ENCODE data around the gene UBE2QL1.

UBE2QL1 gene

DNA sequence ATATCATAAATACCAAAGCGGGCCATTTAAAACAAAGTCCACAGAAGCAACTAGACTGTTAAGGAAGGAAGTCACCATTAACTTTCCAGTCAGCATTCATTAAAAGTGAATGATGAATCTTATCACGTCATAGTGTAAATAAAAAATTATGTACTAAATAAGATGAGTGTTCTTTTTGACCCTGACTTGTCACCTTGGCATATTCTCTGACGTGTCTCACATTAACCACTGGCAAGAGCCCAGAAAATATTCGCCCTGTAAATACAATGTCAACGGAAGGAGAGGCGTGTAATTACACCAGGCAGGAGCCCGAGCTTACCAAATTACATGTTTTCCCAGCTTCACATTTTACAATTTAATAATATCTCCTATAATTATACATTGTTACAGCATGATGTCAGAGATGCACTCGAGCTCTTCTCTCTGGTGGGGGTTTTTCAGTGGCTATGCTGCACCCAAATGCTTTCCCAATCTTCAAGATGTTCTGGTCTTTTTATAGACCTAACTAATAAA lies 29.3 kb upstream of the UBE2QL1 start:
- H3K27me3 ChIP-seq (replicated peaks; ENCODE audit: control insufficient read depth, insufficient read depth, low read length), result no peaks in the 10 kb centered on the region; the same call in 1 of the 2 replicates

GRCh38 chr5:6423327-6424109 lies 25.1 kb upstream of the UBE2QL1 start:
- no peak for DNase-seq (ENCODE audit: extremely low read depth, insufficient read length)
- H3K36me3 ChIP-seq (ENCODE audit: control insufficient read depth, insufficient read depth, low read length), result no peaks in the 10 kb centered on the region
- H3K4me3 ChIP-seq (replicated peaks; ENCODE audit: low read depth, low read length), result no peak overlapping the region
- H3K27me3 ChIP-seq (replicated peaks; ENCODE audit: control insufficient read depth, insufficient read depth, low read length), result no peaks in the 10 kb centered on the region; the same call in 1 of the 2 replicates
- TF ChIP-seq, protein P1, sequence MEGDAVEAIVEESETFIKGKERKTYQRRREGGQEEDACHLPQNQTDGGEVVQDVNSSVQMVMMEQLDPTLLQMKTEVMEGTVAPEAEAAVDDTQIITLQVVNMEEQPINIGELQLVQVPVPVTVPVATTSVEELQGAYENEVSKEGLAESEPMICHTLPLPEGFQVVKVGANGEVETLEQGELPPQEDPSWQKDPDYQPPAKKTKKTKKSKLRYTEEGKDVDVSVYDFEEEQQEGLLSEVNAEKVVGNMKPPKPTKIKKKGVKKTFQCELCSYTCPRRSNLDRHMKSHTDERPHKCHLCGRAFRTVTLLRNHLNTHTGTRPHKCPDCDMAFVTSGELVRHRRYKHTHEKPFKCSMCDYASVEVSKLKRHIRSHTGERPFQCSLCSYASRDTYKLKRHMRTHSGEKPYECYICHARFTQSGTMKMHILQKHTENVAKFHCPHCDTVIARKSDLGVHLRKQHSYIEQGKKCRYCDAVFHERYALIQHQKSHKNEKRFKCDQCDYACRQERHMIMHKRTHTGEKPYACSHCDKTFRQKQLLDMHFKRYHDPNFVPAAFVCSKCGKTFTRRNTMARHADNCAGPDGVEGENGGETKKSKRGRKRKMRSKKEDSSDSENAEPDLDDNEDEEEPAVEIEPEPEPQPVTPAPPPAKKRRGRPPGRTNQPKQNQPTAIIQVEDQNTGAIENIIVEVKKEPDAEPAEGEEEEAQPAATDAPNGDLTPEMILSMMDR (IDR thresholded peaks at IDR 0.05; ENCODE audit: insufficient read depth, low read length, poor library complexity, severe bottlenecking), result no peak

More for the DNA sequence above, 29.3 kb upstream of the UBE2QL1 start:
- TF ChIP-seq, protein P1 (IDR thresholded peaks at IDR 0.05; ENCODE audit: insufficient read depth, low read length, poor library complexity, severe bottlenecking), result no peak
- no peak for DNase-seq (ENCODE audit: extremely low read depth, insufficient read length)
- Histone ChIP-seq H3K4me3 (replicated peaks; ENCODE audit: low read depth, low read length) (no peak overlapping the region), H3K36me3 (ENCODE audit: control insufficient read depth, insufficient read depth, low read length) (no peaks in the 10 kb centered on the region)

DNA sequence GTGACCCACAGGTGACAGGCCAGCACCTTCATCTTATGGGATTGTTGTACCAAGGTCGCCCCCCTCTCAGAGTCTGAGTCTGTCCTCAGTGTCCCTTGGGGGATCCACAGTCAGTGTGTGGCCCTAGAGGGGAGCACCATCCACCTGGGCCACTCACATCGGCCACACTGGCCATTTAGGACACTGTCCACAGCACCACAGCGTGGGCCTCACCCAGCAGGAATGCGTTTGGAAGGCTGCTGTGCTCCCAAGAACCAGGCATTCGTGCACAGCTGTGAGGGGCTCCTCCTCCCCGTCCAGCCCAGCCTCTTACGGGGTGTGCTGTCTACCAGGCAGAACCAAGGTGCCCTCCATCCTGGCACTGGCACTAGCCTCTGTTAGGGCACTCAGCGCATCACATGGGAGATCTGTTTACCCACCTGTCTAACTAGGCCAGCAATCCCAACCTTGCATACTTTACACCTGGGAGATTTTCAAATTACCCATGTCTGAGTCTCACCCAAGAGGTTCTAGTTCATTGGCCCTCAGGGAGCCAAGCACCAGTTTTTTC lies 24.5 kb upstream of the UBE2QL1 start:
- Histone ChIP-seq H3K36me3 (ENCODE audit: control insufficient read depth, insufficient read depth, low read length) (no peaks in the 10 kb centered on the region), H3K4me3 (replicated peaks; ENCODE audit: low read depth, low read length) (no peak overlapping the region), H3K27me3 (replicated peaks; ENCODE audit: control insufficient read depth, insufficient read depth, low read length) (no peaks in the 10 kb centered on the region; the same call in 1 of the 2 replicates)
- DNase-seq (ENCODE audit: extremely low read depth, insufficient read length), result no peak
- TF ChIP-seq, protein P1 (IDR thresholded peaks at IDR 0.05; ENCODE audit: insufficient read depth, low read length, poor library complexity, severe bottlenecking), result no peak

DNA sequence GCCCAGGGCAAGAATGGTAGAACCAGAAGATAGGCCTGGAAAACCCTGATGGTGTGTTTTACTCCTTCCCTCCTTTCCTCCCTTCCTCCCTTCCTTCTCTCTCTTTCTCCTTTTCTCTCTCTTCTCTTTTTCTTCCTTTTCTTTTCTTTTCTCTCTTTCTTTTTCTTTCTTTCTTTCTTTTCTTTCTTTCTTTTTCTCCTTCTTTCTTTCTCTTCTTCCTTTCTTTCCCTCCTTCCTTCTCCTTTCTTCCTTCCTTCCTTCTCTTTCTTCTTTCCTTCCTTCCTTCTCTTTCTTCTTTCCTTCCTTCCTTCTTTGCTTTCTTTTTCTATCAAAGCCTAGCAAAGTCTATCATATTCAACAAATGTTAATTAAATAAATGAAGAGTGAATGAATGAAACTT lies 24.0 kb upstream of the UBE2QL1 start:
- Histone ChIP-seq H3K4me3 (replicated peaks; ENCODE audit: low read depth, low read length) (no peak overlapping the region), H3K27me3 (replicated peaks; ENCODE audit: control insufficient read depth, insufficient read depth, low read length) (no peaks in the 10 kb centered on the region; the same call in 1 of the 2 replicates), H3K36me3 (ENCODE audit: control insufficient read depth, insufficient read depth, low read length) (no peaks in the 10 kb centered on the region)
- TF ChIP-seq, protein P1 (IDR thresholded peaks at IDR 0.05; ENCODE audit: insufficient read depth, low read length, poor library complexity, severe bottlenecking), result no peak
- DNase-seq (ENCODE audit: extremely low read depth, insufficient read length), result no peak

DNA sequence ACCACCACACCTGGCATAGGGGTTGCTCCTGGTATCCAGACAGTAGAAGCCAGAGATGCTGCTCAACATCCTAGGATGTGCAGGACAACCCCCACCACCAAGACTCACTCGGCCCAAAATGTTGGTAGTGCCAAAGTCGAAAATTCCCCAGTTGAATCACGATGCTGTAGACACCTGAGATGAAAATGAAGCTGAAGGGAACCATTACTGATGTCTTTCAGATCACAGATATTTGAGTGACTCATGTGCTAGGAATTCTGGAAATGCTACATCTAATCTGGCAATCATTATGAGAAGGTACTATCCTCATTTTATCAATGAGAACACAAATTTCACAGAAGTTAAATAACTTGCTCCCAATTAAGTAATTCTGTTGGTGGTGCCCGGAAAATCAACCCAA lies 21.0 kb upstream of the UBE2QL1 start:
- Histone ChIP-seq H3K36me3 (ENCODE audit: control insufficient read depth, insufficient read depth, low read length) (no peaks in the 10 kb centered on the region), H3K27me3 (replicated peaks; ENCODE audit: control insufficient read depth, insufficient read depth, low read length) (peaks cover 2% of the 10 kb centered on the region), H3K4me3 (replicated peaks; ENCODE audit: low read depth, low read length) (no peak overlapping the region)
- TF ChIP-seq, protein P1 (IDR thresholded peaks at IDR 0.05; ENCODE audit: insufficient read depth, low read length, poor library complexity, severe bottlenecking), result no peak
- no peak for DNase-seq (ENCODE audit: extremely low read depth, insufficient read length)

All from GM06990 (cell line).